Epithelial cell of esophagus (primary cell): ENCODE results near the gene SLC35F3.

Source experiments
- DNase-seq: peaks from one replicate; pipeline ENCODE4 v3.0.0; 2010; ENCODE audit warnings: low read depth
- H3K4me3 ChIP-seq: 2 replicates; pipeline ENCODE4 v1.5.1; 2011; ENCODE audit warnings: mild to moderate bottlenecking, low read length, control low read depth
- TF ChIP-seq, protein P1 (sequence below): IDR thresholded peaks from 2 replicates; pipeline ENCODE4 v1.5.1; 2011; ENCODE audit warnings: low read depth, mild to moderate bottlenecking, low read length, control low read depth, inconsistent platforms; ENCODE audit not compliant: insufficient read depth; ENCODE audit errors: missing control alignments

The SLC35F3 gene

DNA sequence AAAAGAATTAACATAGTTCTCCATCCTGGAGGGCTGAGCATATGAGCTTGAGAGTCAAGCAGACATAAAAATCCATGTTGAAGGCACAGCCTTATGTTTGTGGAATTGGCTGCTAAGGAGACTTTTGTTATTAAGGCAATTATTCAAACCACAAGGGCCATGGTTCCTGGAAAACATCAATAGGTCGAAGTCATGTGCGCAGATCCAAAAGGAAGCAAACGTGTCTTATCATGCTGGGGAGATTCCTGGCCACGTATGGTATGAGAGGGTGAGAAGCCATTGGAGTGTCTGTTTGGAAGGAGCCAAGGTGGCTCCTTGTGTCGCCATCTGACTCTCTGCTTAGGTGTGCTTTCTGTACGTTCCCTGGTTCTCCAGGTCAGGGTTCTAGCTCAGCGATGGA is 406.9 kb downstream of the SLC35F3 start:
- TF ChIP-seq, protein P1, sequence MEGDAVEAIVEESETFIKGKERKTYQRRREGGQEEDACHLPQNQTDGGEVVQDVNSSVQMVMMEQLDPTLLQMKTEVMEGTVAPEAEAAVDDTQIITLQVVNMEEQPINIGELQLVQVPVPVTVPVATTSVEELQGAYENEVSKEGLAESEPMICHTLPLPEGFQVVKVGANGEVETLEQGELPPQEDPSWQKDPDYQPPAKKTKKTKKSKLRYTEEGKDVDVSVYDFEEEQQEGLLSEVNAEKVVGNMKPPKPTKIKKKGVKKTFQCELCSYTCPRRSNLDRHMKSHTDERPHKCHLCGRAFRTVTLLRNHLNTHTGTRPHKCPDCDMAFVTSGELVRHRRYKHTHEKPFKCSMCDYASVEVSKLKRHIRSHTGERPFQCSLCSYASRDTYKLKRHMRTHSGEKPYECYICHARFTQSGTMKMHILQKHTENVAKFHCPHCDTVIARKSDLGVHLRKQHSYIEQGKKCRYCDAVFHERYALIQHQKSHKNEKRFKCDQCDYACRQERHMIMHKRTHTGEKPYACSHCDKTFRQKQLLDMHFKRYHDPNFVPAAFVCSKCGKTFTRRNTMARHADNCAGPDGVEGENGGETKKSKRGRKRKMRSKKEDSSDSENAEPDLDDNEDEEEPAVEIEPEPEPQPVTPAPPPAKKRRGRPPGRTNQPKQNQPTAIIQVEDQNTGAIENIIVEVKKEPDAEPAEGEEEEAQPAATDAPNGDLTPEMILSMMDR, result no peak
- no peak overlapping the region for H3K4me3 ChIP-seq
- peak; percentile 80 for DNase-seq

DNA sequence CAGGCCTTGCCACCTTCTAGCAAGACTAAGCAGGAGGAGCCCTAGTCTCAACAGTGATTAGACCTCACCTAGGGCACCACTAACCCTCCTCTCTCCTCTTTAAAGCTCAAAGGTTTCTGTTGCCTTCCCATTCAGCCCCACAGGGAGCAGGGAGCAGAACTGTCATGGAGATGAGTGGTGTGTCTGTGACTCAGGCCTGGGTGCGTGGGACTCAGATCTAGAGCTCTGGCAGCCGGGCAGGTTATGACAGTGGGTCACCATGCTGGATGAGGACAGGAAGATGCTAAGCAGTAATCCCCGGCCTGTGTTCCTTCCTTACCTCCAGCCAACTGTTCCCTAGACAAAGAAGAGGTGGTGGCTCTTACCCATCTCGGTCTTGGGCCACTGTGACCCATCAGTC is 408.7 kb downstream of the SLC35F3 start:
- H3K4me3 ChIP-seq, result no peak overlapping the region
- peak; percentile 50 for DNase-seq
- TF ChIP-seq, protein P1, result no peak

DNA sequence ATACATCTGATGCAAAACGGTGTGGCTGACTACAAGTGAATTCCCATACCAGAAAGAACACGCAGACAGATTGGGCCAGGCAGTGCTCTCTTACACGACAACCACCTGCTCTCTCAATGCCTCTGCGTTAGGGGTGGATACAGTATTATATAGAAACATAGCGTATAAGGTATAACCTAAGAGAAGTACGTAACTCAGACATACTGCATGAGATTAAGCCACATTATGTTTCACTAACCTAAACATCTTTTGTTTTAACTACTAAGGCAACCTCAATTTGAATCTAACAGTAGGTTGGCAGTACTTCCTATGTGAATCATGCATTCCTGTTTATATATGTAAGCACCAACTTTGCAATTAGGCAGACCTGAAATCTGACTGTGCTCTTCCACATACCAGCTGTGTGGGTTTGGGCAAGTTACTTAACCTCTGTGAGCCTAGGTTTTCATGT is 410.6 kb downstream of the SLC35F3 start:
- DNase-seq, result peak; percentile 89

DNA sequence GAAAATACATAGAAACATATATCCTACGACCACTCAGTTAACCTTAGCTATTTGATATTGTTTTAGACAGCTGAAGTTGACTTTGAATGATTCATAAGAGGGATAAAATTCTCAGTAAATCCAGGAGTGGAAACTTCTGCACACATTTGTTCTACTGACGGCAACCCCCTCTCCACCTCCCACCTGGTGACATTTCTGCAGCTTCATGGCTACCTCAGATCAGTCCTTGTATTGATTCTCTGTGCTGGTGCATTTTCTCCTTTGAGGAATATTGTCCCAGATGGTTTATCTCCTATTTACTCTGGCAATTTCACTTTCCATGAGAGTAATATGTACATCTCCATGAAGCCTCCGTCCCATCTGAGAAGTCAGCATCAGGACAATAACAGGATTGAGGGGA is 411.1 kb downstream of the SLC35F3 start:
- TF ChIP-seq, protein P1, result no peak
- DNase-seq, result no peak
- H3K4me3 ChIP-seq, result no peak overlapping the region

More for the DNA sequence above, 410.6 kb downstream of the SLC35F3 start:
- no peak overlapping the region for H3K4me3 ChIP-seq
- TF ChIP-seq, protein P1, result no peak

DNA sequence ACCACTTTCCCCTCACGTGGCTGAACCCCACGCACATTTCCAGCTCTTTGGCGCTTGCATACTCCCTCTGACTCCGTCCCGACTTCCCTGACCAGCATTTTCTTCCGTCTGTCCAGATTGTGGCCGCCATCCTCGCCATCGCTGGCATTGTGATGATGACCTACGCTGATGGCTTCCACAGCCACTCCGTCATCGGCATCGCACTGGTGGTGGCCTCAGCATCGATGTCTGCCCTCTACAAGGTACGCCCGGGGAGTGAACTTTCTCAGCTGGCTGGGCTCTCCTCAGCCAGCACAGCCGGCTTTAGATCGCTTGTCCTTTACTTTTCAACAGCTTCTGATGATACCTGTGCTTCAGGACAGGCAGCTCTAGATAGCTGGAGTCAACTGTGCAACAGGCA is 412.0 kb downstream of the SLC35F3 start:
- DNase-seq, result no peak
- TF ChIP-seq, protein P1, result no peak
- H3K4me3 ChIP-seq, result no peak overlapping the region

DNA sequence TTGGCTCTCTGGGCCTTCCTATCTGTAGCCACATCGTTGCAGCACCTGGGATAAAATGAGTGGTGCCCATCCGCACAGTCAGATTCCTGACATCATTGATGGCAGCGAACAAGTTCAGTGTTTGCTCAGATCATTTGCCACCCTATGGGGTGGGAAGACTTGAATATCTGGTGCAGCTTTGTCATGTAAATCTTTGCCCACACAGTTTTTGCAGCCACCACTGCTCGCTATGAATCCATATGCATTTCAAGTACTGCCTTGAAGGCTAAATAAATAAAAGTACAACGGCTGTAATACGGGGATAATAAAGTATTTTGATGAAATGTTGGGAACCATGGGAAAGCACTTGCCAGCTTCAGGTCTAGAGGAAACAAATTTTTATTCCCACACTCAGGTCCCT is 412.5 kb downstream of the SLC35F3 start:
- no peak for DNase-seq
- no peak overlapping the region for H3K4me3 ChIP-seq
- TF ChIP-seq, protein P1, result no peak

DNA sequence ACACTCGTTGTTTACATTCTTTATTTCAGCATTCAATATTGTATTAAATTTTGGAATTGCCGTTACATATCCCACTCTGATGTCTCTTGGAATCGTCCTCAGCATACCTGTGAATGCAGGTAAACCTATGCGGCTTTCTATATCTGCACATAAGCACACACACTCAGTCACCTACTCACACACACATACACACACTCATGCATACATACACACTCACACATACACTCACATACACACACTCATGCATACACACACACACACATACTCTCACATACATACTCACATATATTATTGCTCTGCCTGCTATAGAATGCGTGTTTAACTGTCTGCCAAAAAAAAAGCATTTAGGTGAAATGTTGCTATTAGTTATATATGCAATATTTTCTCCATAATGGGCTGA is 415.6 kb downstream of the SLC35F3 start:
- TF ChIP-seq, protein P1, result no peak
- no peak for DNase-seq
- H3K4me3 ChIP-seq, result no peak overlapping the region
